ENCODE data around the gene NOSIP.
"Not testable (repeated sequence)": the region's sequence is repeated elsewhere in the genome, so short reads cannot be mapped to it uniquely, and the experiment has no call there.

The NOSIP gene

DNA sequence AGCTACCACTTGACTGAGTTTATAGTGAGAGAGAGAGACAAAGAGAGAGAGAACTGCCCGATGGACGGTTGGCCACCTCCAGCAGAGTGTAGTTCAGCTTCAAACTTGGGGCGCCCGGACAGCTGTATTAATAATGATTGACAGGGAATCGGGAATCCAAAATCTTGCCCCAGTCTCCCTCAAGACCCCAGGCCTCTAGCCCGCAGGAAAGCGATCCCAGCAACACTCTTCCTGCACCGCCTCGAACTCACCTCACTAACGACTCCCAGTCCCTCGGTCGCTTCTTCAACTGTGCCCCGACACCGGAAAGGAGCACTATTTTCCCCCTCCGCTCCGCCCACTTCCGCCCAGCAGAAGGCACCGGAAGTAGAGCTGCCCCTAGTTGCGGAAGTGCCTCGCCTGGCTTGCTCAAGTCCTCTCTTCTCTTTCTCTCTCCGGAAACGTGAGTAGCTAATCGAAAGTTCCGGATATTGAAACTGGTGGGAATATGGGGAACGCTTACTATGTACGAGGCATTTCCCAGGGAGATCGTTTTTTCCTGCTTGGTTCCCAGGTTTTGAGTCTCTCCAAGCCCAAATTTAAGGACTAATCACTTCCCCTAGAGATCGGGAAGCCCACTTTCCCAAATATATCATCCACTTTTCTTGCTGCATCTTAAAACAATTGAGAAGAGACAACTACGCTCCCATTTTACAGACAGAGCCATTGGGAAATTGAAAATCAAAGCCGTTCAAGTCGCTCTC is at the start of gene NOSIP:
NOSIP (minus strand) TSS at position 293 of the 743 bp plus-strand sequence. CDS start 19,865 bp downstream, outside the sequence.
- peak; percentile 23 to 97 (median 88) for DNase-seq

- DNase-seq, result no peak
These were observed 49.3 kb upstream of the NOSIP start for GRCh38 chr19:49629659-49630058.

DNA sequence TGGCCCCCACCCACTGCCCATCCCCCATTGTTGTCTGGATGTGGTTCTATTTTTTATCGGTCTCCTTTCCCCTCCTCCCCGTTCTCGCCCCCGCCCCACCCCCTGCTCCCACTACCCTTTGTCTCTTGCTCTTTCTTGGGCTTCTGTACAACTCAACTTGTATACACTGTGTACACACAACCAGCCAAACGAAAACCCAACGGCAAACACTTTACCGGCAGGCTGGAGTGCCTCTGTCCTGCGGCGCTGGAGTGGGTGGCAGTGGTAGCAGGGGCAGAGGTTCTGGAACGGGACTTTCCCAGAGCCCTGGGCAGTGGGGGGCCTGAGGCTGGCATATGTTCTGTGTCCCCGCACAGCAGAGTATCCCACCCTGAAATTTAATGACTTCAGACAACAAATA is 45.9 kb upstream of the NOSIP start:
- no peak for DNase-seq

DNA sequence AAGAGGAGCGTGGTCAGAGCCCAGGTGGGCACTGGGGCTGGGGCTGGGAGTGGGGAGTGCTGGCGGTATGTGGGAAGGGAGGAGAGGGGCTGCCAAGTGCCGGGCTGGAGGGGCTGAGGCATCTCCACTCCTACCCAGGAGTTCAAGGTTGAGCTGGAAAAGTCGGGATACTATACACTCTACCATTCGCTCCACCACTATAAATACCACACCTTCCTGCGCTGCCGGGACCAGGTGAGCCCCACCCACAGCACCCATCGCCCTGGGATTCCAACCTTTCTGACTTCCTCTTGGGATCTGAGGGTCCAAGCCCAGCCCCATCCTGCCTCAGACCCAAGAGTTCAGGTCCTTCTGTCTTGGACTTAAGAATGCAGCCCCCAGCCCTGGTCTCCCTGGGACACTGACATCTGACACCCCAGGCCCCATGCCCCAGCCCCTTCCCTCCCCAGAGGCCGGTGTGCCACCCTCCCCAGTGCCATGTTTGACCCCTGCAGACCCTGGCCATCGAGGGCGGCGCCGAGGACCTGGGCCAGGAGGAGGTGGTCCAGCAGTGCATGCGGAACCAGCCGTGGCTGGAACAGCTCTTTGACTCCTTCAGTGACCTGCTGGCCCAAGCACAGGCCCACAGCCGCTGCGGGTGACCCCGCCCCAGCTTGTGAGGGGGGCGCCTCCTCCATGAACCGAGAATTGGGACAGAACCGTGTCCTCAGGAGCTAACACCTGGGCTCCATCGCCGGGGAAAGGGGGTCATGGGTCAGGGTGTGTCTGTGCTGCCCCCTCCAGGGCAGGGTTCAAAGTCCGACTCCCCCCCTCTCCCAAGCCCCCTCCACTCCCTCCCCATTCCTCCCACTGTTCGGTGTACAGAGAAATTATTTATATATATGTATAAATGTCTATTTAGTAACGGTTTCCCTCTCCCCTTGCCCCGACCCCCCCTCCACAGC is 44.9 kb upstream of the NOSIP start:
- no peak for DNase-seq

- DNase-seq, result not testable (repeated sequence)
These were observed 37.5 kb upstream of the NOSIP start for GRCh38 chr19:49617860-49618259.

GRCh38 chr19:49616945-49617344 is 36.6 kb upstream of the NOSIP start:
- DNase-seq, result no peak

DNA sequence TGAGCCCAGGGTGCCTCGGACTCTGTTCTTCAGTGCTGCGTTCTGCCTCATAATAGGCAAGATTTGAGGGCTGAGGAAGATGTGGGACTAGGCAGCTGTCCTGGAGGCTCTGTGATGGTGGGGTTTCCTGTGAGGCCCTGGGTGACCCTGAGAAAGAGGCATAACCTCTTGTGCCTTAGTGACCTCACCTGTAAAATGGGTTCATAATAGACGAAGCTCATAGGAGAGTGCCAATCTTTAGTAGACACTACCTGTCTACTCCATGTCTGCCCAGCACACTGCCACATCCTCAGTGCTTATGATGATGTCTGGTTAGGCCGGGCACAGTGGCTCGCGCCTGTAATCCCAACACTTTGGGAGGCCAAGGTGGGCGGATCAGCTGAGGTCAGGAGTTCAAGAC is 36.2 kb upstream of the NOSIP start:
- no peak for DNase-seq

DNA sequence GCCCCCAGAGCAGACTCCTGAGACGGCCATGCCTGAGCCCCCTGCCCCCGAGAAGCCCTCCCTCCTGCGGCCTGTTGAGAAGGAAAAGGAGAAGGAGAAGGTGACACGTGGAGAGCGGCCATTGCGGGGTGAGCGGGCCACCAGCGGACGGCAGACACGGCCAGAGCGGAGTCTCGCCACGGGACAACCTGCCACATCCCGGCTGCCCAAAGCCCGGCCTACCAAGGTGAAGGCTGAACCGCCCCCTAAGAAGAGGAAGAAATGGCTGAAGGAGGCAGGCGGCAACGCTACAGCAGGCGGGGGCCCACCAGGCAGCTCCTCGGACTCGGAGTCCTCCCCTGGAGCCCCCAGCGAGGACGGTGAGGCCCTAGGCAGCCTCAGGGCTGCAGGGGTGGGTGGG is 35.5 kb upstream of the NOSIP start:
- DNase-seq, result no peak

DNA sequence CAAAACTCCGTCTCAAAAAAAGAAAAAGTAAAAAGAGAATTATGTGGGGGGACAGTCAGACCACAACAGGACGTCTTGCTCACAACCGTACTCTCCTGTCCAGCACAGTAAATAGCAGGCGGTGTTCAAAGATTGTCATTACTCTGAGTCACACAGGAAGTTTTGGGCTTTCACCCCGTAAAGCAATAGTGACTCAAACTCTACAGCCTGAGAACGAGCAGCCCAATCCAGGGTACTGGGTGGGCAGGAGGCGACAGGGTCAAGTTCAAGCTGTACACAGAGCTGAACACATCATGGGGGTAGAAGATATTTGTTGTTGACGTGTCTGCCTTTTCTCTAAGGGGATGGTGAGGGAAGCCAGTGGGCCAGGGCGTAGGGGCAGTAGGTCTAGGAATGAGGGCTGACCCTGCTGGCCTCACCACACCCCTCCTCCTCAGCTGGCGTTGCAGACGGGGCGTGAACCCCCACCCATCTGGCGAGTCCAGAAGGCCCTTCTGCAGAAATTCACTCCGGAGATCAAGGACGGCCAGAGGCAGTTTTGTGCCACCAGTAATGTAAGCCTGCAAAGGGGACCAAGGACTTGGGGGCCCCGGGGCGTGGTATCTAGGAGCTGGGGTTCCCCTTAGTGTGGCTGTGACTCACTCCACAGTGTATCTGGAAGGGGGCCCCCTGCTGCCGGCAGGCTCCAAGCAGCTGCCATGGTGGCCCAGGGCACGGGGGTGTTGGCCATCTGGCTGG is 33.9 kb upstream of the NOSIP start:
- no peak for DNase-seq

- DNase-seq, result no peak
These were observed 33.0 kb upstream of the NOSIP start for GRCh38 chr19:49613374-49613773.

DNA sequence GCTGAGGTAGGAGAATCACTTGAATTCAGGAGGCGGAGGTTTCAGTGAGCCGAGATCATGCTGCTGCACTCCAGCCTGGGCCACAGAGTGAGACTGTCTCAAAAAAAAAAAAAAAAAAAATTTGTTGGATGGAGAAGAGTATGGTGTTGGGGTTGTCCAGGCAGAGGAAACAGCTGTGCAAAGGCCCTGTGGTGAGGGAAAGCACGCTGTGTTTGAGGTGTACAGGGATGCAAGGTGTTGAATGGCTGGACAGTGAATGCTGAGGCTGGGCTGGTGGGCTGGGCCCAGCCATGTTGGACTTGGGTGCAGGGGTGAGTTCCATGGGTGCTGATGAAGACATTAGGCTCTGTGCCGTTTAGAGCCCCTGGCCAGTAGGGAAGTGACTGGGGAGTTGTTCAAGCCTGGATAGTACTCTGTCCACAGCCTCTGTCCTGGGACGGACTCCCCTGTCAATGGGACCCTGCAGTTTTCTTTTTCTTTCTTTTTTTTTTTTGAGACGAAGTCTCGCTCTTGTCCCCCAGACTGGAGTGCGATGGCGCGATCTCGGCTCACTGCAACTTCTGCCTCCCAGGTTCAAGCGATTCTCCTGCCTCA is 29.2 kb upstream of the NOSIP start:
- no peak for DNase-seq

DNA sequence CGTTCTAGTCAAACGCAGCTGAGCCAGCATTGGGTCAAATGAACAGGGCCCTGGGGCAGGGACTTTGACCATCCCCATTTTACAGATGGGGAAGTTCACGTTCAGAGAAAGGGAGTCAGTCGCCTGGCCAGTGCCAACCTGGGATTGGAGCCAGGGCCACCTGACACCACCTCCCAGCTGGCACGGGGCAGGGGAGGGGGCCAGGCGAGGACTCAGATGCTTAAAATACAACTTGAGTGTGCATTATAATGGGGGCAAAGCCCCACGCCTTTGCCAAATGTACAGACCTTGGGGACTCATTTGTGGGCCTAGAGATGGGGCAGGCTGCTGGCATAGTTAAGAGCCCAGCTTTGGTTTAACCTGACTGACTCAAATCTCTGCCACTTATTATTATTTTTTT is 25.2 kb upstream of the NOSIP start:
- DNase-seq, result no peak

GRCh38 chr19:49602806-49603205 is 22.4 kb upstream of the NOSIP start:
- DNase-seq, result no peak

- no peak for DNase-seq
These were observed 21.2 kb upstream of the NOSIP start for GRCh38 chr19:49601482-49602038.

DNA sequence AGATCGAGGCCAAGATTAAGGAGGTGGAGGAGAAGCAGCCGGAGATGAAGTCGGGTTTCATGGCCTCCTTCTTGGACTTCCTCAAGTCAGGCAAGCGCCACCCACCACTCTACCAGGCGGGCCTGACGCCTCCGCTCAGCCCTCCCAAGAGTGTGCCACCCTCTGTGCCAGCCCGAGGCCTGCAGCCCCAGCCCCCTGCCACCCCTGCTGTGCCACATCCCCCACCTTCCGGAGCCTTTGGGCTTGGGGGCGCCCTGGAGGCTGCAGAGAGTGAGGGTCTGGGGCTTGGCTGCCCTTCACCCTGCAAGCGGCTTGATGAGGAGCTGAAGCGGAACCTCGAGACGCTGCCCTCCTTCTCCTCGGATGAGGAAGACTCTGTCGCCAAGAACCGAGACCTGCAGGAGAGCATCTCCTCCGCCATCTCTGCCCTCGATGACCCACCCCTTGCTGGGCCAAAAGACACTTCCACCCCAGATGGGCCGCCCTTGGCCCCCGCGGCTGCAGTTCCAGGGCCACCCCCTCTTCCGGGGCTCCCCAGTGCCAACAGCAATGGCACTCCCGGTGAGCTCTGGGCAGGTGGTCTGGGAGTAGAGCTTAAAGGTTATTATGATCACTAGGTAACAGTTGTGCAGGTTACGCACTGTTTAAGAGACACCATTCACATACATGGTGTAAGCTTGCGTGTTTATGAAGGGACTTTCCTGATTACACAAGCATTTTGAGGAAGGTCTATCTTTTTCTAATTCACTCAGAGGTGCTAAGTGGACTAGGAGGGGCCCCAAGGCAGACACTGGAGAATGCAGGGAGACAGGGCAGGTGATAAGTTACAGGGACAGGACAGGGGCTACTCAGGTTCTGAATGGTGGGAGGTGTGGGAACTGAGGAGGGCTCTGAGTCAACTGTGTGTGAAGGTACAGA is 19.3 kb upstream of the NOSIP start:
- DNase-seq, result no peak

- no peak for DNase-seq
These were observed 17.3 kb upstream of the NOSIP start for GRCh38 chr19:49597703-49597974.

- no peak for DNase-seq
These were observed 16.8 kb upstream of the NOSIP start for GRCh38 chr19:49596954-49597702.

DNA sequence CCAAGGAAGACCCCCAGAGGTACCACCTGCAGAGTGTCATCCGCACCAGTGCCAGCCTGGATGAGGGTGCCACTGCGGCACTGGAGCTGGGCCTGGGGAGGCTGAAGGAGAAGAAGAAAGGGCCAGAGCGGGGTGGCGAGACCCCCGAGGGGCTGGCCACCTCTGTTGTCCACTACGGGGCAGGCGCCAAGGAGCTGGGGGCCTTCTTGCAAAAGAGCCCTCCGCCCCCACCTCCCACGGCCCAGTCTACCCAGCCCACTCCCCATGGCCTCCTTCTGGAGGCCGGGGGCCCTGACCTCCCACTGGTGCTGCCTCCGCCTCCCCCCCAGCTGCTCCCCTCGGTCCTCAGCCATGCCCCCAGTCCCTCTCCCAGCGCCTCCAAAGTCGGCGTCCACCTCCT is 16.1 kb upstream of the NOSIP start:
- DNase-seq, result no peak

GRCh38 chr19:49595819-49596404 is 15.6 kb upstream of the NOSIP start:
- DNase-seq, result no peak

Data from anterior cingulate cortex (tissue), 58 donors.